HepG2 (cell line): Measurements from ENCODE around the gene AQP11. TPM values are rescaled to one million over a fixed set of nuclear protein-coding genes. Genes with fewer than 3 reads are reported as not detected.
A peak's percentile ranks its signal among the peaks of the same experiment; 100 is the strongest.

Experiments
- HDAC1 ChIP-seq: sonication (generic); formaldehyde crosslinking; IDR thresholded peaks from 2 replicates; pipeline ENCODE4 v1.5.1; 2020; ENCODE audit warnings: mild to moderate bottlenecking, missing genetic modification reagents
- HNRNPH1 ChIP-seq: fragments of 200-400 bp; formaldehyde crosslinking; optimal IDR thresholded peaks from 2 replicates; pipeline ENCODE3; 2017; ENCODE audit warnings: mild to moderate bottlenecking, low read depth, low read length
- RBM22 ChIP-seq: fragments of 200-400 bp; formaldehyde crosslinking; optimal IDR thresholded peaks from 2 replicates; pipeline ENCODE3; 2017; ENCODE audit warnings: mild to moderate bottlenecking, low read length, moderate library complexity
- THRA ChIP-seq: sonication (generic); formaldehyde crosslinking; IDR thresholded peaks from 2 replicates; pipeline ENCODE4 v1.4.0; 2020; ENCODE audit warnings: missing genetic modification reagents, borderline replicate concordance
- ZBED4 ChIP-seq: sonication (generic); formaldehyde crosslinking; IDR thresholded peaks from 2 replicates; pipeline ENCODE4 v1.4.0; 2020; ENCODE audit warnings: missing genetic modification reagents, borderline replicate concordance
- ZBTB4 ChIP-seq: sonication (generic); formaldehyde crosslinking; IDR thresholded peaks from 2 replicates; pipeline ENCODE4 v1.4.0; 2020; ENCODE audit warnings: missing genetic modification reagents, mild to moderate bottlenecking, borderline replicate concordance
- ZNF350 ChIP-seq: sonication (generic); formaldehyde crosslinking; IDR thresholded peaks from 2 replicates; pipeline ENCODE4 v1.4.0; 2020; ENCODE audit warnings: mild to moderate bottlenecking, low read depth, missing genetic modification reagents, borderline replicate concordance
- polyA plus RNA-seq, 8 experiments: library from polyadenylated mRNA; depleted of rRNA in 3 of 8; stranded (reverse) in 7 of 8; unstranded in 1 of 8; fragments of >200 nt; fragmentation: Illumina TruSeq in 4 of 8; extraction: Trizol in 4 of 8; gene quantifications; 2 replicates each; pipeline versions ENCODE4 v1.2.1 to v1.2.3, GENCODE V29; 2011 to 2016; ENCODE audit warnings: low read depth in 4 of 8, missing spikeins in 1 of 8, mixed read lengths in 1 of 8; ENCODE audit not compliant: insufficient read depth in 1 of 8
- total RNA-seq, 5 experiments: library from RNA; depleted of rRNA; stranded (reverse); fragments of >200 nt; fragmentation: Illumina TruSeq; extraction: Trizol; gene quantifications; 2 replicates each; pipeline ENCODE4 v1.2.3, GENCODE V29; 2016; ENCODE audit warnings: low read depth in 1 of 5
- TF ChIP-seq, protein P1 (sequence below): sonication (generic); formaldehyde crosslinking; IDR thresholded peaks from 2 replicates; pipeline ENCODE4 v1.4.0; 2020; ENCODE audit warnings: missing genetic modification reagents, borderline replicate concordance

The AQP11 gene
- total and polyA plus RNA-seq, 2 of the 13 experiments (the other 11 are each of a cell fraction or from before 2014, with no cell fraction given), result 10.4 to 15.3 TPM

GRCh38 chr11:77590194-77590782 is 535 bp downstream of the AQP11 start (continued):
- peak; percentile 82; the same call in 1 of the 2 replicates for TF ChIP-seq ZNF350 (CRISPR knock-in tag)
- no peak for TF ChIP-seq HNRNPH1
- no peak for TF ChIP-seq RBM22
- TF ChIP-seq, protein P1, sequence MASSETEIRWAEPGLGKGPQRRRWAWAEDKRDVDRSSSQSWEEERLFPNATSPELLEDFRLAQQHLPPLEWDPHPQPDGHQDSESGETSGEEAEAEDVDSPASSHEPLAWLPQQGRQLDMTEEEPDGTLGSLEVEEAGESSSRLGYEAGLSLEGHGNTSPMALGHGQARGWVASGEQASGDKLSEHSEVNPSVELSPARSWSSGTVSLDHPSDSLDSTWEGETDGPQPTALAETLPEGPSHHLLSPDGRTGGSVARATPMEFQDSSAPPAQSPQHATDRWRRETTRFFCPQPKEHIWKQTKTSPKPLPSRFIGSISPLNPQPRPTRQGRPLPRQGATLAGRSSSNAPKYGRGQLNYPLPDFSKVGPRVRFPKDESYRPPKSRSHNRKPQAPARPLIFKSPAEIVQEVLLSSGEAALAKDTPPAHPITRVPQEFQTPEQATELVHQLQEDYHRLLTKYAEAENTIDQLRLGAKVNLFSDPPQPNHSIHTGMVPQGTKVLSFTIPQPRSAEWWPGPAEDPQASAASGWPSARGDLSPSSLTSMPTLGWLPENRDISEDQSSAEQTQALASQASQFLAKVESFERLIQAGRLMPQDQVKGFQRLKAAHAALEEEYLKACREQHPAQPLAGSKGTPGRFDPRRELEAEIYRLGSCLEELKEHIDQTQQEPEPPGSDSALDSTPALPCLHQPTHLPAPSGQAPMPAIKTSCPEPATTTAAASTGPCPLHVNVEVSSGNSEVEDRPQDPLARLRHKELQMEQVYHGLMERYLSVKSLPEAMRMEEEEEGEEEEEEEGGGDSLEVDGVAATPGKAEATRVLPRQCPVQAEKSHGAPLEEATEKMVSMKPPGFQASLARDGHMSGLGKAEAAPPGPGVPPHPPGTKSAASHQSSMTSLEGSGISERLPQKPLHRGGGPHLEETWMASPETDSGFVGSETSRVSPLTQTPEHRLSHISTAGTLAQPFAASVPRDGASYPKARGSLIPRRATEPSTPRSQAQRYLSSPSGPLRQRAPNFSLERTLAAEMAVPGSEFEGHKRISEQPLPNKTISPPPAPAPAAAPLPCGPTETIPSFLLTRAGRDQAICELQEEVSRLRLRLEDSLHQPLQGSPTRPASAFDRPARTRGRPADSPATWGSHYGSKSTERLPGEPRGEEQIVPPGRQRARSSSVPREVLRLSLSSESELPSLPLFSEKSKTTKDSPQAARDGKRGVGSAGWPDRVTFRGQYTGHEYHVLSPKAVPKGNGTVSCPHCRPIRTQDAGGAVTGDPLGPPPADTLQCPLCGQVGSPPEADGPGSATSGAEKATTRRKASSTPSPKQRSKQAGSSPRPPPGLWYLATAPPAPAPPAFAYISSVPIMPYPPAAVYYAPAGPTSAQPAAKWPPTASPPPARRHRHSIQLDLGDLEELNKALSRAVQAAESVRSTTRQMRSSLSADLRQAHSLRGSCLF (CRISPR knock-in tag), result no peak
- no peak for TF ChIP-seq ZBED4 (CRISPR knock-in tag)
- peak; percentile 69; the same call in 1 of the 2 replicates for TF ChIP-seq HDAC1 (CRISPR knock-in tag)
- TF ChIP-seq THRA (CRISPR knock-in tag), result no peak
- peak; percentile 71; the same call in 1 of the 2 replicates for TF ChIP-seq ZBTB4
